Measurements from ENCODE around the gene KIF6. TPM values are rescaled to one million over a fixed set of nuclear protein-coding genes. Genes with fewer than 3 reads are reported as not detected.

Gene KIF6
- total RNA-seq, 1 donor from 2014 or later = 1.4 TPM

DNA sequence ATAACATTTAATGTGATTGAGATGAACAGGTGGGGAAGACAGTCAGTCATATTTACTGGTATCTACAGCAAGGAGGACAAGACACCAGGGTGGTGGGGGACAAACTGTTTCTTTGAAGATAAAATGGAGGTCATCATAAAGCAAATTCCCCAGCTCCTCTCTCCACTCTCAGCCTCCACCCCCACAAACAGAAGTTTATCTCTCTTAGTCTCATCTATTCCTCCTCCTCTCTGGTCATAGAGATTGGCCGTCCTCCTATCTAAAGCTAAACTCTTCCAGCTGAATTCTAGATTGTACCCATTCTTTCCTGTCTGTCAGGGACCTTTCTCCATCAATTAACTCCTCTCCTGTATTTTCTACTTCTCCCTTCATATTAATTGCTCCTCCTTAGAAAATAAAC, 71.1 kb downstream of the KIF6 start:
- Mint-ChIP-seq H3K4me1 (peaks cover 3% of the 10 kb centered on the region), H3K27ac (no peak overlapping the region)
- TF ChIP-seq CTCF (IDR thresholded peaks at IDR 0.05; ENCODE audit: unreplicated experiment) = no peak

GRCh38 chr6:39653612-39654011, 71.6 kb downstream of the KIF6 start:
- Mint-ChIP-seq H3K27me3 (ENCODE audit: low read depth) (no peaks in the 10 kb centered on the region), H3K9me3 (no peaks in the 10 kb centered on the region), H3K4me1 (peaks cover 3% of the 10 kb centered on the region), H3K4me3 (no peak overlapping the region), H3K36me3 (no peaks in the 10 kb centered on the region), H3K27ac (no peak overlapping the region)
- no peak for TF ChIP-seq CTCF (IDR thresholded peaks at IDR 0.05; ENCODE audit: unreplicated experiment)
- no peak for DNase-seq (ENCODE audit: low spot score in 2 of 2, unreplicated experiment in 2 of 2)

More for the DNA sequence above, 71.1 kb downstream of the KIF6 start:
- no peaks in the 10 kb centered on the region for H3K36me3 Mint-ChIP-seq
- H3K9me3 Mint-ChIP-seq = no peaks in the 10 kb centered on the region
- H3K4me3 Mint-ChIP-seq = no peak overlapping the region
- no peak for DNase-seq (ENCODE audit: low spot score in 2 of 2, unreplicated experiment in 2 of 2)
- no peaks in the 10 kb centered on the region for H3K27me3 Mint-ChIP-seq (ENCODE audit: low read depth)

DNA sequence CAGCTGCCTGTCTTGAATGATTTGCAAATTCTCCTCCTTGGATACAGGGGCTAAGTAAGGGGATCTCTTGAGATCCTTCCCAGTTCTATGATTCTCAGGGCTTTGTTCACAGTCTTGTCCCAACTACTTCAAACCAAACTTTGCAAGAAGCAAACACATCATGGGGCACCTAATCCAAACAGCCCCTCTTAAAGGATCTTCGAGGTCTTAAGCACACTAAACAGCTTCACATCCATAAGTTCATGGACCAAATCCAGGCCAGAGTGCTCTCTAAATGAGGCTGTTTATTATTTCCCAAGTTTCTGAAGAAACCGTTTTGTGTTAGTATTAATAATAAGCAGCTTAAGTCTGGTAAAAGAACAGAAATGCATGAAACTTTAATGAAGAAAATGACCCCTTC, 75.2 kb downstream of the KIF6 start:
- no peak for DNase-seq (ENCODE audit: low spot score in 2 of 2, unreplicated experiment in 2 of 2)
- no peak for TF ChIP-seq CTCF (IDR thresholded peaks at IDR 0.05; ENCODE audit: unreplicated experiment)

DNA sequence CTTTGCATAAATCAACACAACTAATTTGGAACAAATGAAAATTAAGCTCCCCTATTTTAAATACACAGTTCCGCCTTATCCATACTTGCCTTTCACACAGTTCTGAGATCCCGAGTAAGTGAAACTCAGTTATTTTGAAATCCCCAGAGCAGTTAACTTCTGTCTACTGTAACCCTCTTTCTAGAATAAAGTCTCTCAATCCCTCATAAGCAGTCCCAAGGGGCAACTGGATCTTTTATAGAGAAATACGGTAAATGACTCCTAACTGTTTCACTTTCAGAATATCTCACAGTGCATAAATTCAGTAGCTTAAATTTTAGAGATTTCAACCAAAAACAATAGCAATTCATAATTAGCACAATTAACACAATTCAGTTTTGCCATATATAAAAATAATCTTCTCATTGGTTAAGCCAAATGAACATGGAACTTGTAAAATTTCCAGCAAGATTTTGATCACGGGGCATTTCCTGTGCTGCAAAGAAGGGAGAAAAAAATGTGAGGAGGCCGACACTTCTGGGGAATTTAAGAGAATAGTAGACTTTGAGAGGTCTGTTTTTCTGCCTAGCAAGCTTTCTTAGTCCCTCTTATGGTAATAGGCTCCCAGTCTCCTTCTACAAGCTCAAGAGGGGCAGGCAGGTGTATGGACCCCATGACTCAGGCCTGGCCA, 78.3 kb downstream of the KIF6 start:
- no peak for TF ChIP-seq CTCF (IDR thresholded peaks at IDR 0.05; ENCODE audit: unreplicated experiment)
- no peaks in the 10 kb centered on the region for H3K27me3 Mint-ChIP-seq (ENCODE audit: low read depth)
- DNase-seq (ENCODE audit: low spot score in 2 of 2, unreplicated experiment in 2 of 2) = no peak
- no peaks in the 10 kb centered on the region for H3K9me3 Mint-ChIP-seq
- no peaks in the 10 kb centered on the region for H3K36me3 Mint-ChIP-seq
- no peak overlapping the region for H3K27ac Mint-ChIP-seq
- no peak overlapping the region for H3K4me3 Mint-ChIP-seq
- H3K4me1 Mint-ChIP-seq = peaks cover 6% of the 10 kb centered on the region

More for the DNA sequence above, 75.2 kb downstream of the KIF6 start:
- H3K9me3 Mint-ChIP-seq = no peaks in the 10 kb centered on the region
- no peaks in the 10 kb centered on the region for H3K27me3 Mint-ChIP-seq (ENCODE audit: low read depth)
- no peak overlapping the region for H3K4me3 Mint-ChIP-seq
- no peak overlapping the region for H3K27ac Mint-ChIP-seq
- no peaks in the 10 kb centered on the region for H3K36me3 Mint-ChIP-seq
- H3K4me1 Mint-ChIP-seq = peaks cover 3% of the 10 kb centered on the region

- Mint-ChIP-seq H3K4me3 (no peak overlapping the region), H3K36me3 (no peaks in the 10 kb centered on the region), H3K4me1 (peaks cover 11% of the 10 kb centered on the region), H3K9me3 (no peaks in the 10 kb centered on the region), H3K27me3 (ENCODE audit: low read depth) (peaks cover 2% of the 10 kb centered on the region), H3K27ac (no peak overlapping the region)
- TF ChIP-seq CTCF (IDR thresholded peaks at IDR 0.05; ENCODE audit: unreplicated experiment) = no peak
- DNase-seq (ENCODE audit: low spot score in 2 of 2, unreplicated experiment in 2 of 2) = no peak
Observed at GRCh38 chr6:39642270-39642669, 82.9 kb downstream of the KIF6 start.
